HG02884 (cell line): ENCODE data around the gene PLCXD3.

Experiments used
- ATAC-seq: cut with Tn5 transposase; IDR thresholded peaks from one replicate; pipeline ENCODE4 v1.9.1; 2021; ENCODE audit warnings: mild to moderate bottlenecking, moderate library complexity; ENCODE audit not compliant: unreplicated experiment

PLCXD3 gene

DNA sequence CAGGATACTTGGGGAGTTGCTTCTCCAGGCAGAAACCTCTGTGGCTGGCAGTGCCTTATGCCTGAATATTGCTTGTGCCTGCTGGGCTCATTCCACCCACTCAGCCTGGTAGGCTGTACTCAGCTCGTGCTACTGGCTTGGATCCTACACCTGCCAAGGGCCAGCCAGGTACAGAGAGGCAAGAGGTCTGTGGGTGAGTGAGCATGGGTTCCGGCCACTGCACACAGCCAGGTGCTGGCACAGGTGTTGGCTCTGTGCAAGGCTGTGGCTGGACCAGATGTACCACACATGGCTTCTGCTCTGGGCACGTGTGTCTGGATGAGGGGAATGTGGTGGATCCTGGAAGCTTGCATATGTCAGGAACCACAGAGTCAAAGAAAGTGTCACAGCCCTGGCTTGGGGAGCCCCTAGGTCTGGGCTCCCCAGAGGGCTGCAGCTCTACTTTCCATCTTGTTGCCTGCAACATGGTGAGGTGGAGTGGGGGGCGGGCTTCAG, 220.4 kb downstream of the PLCXD3 start:
- ATAC-seq: no peak

DNA sequence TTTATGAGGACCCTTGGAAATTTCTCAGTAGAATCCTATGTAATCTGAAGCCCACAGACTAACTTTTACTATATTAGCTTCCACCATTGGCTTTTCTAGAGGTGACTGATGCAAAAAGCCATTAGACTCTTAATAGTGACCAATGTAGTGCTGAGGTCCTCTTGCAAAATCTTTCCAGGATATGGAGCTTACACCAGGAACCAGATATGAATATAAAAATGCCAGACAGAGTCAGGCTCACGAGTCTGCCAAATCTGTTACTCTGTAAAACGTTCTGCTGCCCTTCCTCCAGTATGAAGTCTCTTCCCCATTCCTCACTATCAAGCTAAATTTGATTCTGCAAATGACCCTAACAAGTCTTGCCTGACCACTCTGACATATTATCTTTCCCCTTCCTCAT, 223.7 kb downstream of the PLCXD3 start:
- no peak for ATAC-seq

DNA sequence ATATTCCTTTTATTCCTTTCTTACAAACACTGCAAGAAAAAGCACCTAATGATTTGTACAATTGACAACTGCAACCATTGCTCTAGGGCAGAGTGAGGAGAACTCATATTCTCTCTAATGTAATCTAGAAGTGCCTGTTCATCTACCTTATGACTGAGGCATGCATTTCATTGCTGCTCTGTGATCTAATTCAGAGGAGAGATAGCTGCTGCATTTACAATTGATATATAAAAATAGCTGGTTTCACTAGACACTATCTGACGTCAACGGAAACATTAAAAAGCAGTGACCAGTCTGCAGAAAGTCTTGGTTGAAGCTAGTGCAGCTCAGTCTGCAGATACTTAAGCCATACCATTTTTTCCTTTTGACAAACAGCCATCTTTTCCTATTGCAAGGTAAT, 224.2 kb downstream of the PLCXD3 start:
- no peak for ATAC-seq

DNA sequence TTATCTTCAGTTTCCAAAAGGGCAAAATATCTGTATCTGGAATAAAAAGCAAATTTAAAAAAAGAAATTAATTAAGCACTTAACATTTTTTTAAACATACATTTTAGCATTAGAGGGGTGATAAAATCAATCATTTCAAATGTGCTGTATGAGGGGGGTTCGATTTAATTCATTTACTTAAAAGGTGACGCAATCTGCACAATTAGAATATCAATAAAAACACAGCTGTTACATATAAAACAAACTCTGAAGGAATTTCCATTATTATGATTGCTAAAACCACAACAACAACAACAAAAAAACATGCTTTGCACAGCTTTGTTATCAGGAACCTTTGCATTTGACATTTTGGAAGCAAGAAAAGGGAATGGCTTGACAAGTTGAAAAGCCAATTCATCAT, 225.5 kb downstream of the PLCXD3 start:
- ATAC-seq: no peak

DNA sequence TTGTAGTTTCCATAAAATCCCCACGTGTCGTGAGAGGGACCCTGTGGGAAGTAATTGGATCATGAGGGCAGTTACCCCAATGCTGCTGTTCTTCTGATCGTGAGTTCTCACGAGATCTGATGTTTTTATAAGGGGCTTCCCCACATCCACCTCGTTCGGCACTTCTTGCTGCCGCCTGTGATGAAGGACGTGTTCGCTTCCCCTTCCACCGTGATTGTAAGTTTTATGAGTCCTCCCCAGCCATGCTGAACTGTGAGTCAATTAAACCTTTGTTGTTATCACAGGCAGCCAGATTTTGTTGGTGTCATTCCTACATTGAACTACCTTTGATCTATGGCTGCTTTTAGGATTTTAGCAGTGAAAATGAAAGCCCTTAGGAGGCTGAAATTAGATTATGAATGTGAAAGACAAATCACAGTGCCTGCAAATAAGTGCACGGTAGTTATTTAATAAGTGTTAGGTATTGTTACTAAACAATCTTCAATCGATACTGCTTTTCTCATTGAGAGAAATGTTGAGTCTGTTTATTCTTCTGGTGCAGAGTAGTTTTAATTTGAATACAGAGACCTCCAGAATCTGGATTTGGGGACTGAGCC, 229.1 kb downstream of the PLCXD3 start:
- no peak for ATAC-seq

DNA sequence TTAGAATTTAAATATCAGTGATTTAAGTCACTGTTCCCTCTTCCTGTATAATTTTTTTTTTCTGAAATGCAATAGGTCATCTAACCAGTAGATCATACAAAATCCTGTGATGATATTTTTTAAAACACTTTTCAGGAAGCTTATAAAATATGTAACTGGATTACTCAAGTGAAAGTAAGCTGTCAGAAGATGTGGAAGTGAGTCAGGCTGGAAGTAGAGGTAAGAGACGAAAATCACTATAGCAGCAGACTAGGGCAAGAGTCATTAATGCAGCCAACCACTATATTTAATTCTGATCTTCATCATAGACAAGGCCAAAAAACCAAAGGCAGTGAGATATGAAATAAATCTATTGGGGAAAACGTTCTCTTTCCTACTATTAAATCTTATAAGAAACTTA, 231.4 kb downstream of the PLCXD3 start:
- no peak for ATAC-seq

DNA sequence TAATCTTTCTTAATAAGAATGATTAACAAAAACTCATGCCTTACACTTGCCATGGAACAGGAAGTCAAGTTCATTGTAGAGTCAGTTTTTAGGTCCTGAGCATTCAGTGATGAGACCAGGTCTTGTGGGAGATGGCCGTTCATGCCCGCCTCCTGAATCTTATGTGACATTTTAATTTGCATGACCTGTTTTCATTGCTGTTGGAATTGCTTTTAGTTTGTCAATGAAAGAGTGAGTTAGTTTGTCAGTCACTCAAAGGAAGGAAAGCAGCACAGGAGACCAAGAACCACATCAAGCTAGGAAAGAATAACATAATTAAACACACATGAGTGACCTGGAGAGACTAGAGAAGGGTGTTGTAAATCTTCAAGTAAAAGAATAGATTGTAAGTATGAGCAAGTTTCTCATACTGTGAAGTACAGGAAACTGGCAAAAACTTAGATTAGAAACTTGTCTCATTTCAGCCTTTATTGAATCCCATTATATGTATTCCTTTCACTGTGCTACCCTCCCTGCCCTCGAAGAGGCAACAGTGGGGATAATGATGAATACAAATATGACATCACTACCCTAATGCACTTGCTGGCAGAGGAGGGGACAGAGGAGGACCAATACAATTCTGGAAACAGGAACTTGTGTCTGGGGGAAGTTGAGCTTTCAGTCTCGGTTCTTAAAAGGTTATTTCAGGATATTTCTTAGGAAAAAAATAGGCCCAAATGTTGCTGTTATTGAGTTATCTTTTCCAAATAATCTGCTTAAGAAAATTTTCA, 232.7 kb downstream of the PLCXD3 start:
- ATAC-seq: no peak

DNA sequence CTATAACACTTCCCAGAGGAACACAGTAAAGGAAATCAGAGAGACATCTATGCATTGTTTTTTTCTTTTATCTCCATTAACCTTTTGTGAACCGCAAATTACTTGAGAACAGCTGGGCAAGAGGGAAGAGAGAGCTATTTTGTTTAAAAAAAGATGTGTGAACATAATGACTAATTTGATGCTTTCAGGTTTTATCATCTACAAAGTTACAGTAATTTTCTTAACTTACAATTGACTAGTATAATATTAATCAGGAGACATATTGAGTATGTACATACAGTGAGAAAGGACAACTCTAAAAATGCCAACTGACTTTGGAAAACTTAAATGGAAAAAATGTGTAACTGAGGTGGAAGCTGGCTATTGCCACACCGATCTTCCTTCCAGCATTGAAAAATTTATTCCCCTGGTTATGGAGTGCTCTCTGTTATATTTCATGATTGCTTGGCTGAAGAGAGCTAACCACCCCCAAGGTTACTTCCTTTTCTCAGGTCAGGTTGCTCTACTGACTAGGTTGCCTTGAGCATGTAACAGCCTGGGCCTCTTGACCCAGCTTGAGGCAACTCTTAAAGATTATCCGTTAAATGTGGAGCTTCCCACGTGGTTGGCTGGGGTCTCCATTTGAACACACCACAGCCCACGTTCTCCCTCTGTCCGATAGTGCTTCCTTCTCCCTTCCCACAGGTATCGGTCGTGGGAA, 234.4 kb downstream of the PLCXD3 start:
- peak; percentile 63 for ATAC-seq

DNA sequence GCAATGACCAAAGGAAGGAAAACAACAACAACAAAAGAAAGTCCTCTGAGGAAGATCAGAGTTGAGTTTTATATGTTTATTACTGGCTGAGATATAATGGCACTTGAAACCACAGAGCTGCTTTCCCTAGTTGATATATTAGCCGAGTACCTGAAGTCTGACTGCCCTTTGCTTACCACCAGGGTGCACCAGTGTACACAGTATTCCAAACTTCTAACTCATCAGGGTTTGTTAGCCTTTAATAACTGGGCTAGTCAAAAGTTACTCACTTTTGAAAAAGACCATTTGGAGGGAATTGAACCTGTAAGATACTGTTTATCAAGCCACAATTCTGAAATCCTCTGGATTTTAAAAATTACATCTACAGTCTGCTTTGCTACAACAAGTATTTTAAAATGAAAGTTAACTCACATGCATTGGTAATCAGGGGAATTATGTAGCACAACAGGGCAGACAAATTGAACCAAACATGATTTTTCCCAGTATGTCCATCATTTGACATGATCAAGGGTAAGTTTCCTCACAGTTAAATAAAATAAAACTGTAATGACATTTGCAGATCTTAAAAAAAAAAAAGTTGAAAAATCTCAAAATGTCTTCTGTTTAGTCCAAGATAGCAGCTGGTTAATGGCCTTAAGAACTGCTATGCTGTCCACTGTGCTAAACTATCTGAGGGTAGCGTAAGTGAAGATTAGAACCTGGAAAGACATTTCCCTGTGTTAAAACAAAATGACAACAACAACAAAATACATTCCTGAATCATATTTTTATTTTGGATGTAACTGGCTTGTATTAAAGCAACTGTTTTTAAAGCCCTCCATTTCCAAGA, 239.8 kb downstream of the PLCXD3 start:
- ATAC-seq: peak; percentile 80

DNA sequence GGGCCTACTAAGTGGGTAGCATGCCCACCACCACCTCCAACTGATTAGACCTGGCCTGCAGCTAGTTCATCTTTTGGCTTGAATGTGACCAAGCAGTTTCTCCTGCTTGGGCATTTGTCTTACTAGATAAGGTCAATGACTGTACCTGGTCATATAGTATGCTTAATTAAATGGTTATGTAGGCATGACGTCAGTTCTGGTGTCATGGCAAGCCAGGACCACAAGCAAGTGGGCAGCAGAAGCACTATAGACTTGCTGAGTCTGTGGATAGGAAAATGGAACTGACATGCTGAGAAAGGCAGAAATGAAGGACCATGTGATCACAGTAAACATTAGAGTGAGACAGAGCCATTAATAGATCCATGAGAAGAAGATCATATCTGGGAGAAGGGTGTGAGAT, 241.5 kb downstream of the PLCXD3 start:
- ATAC-seq: no peak

DNA sequence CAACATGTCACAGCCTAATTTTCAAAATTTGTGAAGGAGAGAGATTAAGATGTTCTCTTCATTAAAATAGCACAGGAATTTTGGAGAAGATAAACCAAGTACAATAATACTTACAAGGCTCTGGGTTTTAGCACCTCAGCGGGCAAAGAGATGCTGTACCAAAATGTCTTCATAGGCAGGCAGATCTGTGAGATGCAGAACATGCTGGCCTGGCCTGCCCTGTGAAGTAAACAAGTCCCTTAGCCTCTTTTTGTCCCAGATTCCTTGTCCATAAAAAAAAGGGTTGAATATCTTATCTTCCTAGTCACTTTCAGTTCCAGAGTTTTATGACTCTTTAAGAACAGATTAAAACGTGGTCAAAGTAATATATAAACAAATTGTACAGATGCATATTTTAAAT, 244.0 kb downstream of the PLCXD3 start:
- no peak for ATAC-seq

DNA sequence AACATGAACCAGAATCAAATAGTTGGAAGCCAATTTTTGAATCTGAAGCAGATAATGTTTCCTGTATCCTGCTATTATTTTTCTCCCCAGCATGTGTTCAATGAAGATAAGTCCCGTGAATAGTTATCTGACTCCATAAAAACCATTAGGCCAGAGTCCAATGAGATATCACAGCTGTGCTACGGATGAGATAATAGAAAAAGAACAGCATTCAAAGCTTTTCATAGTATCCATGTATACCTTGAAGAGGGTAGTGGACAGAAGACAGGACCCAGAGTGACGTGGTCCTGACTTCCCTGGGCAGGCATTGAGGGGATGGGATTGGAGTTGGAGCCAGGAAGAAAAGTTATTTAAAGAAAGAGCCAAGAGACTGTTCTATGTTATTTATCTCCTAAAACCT, 246.4 kb downstream of the PLCXD3 start:
- ATAC-seq: no peak

DNA sequence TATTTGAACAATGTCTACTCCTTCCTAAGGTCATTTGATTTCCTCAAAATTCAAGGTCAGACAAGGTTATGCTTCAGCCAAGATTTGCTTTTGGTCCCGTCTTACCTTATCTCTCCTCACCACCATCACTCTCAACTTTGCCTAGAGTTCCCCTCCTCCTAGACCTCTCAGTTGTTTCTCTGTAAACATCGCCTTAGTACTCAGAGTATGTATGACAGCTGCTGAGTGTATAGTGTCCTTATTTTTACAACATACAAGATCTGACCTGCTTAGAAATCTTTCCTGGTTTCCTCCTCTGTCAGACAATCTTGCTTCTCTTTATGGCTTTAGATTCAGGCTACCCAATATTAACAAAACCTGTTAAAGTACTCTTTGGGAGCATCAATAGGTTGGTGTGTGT, 247.1 kb downstream of the PLCXD3 start:
- ATAC-seq: no peak
